HG03108 (cell line): ENCODE results near the gene HACD2.

Experiments
- ATAC-seq: cut with Tn5 transposase; IDR thresholded peaks from one replicate; pipeline ENCODE4 v1.9.1; 2021; ENCODE audit warnings: moderate library complexity; ENCODE audit not compliant: unreplicated experiment

The HACD2 gene

GRCh38 chr3:123584988-123585937 is at the start of gene HACD2:
Gene HACD2, minus strand, starts transcription at chr3:123585053. Its CDS starts 26 bp downstream, at chr3:123585027.
- ATAC-seq = peak; percentile 88

GRCh38 chr3:123634149-123635051 is 49.5 kb upstream of the HACD2 start:
- no peak for ATAC-seq

- ATAC-seq = no peak
Observed at GRCh38 chr3:123633530-123633929, 48.7 kb upstream of the HACD2 start.

GRCh38 chr3:123632161-123632655 is 47.4 kb upstream of the HACD2 start:
- no peak for ATAC-seq

GRCh38 chr3:123629747-123630047 is 44.8 kb upstream of the HACD2 start:
- no peak for ATAC-seq

- no peak for ATAC-seq
Observed at GRCh38 chr3:123628996-123629746, 44.3 kb upstream of the HACD2 start.

GRCh38 chr3:123627673-123628670 is 43.1 kb upstream of the HACD2 start:
- no peak for ATAC-seq

GRCh38 chr3:123626881-123627280 is 42.0 kb upstream of the HACD2 start:
- no peak for ATAC-seq

GRCh38 chr3:123624302-123624701 is 39.4 kb upstream of the HACD2 start:
- ATAC-seq = no peak

- ATAC-seq = no peak
Observed at GRCh38 chr3:123623346-123623880, 38.6 kb upstream of the HACD2 start.

GRCh38 chr3:123622766-123623165 is 37.9 kb upstream of the HACD2 start:
- no peak for ATAC-seq

- no peak for ATAC-seq
Observed at GRCh38 chr3:123621850-123622189, 37.0 kb upstream of the HACD2 start.

- ATAC-seq = no peak
Observed at GRCh38 chr3:123621186-123621849, 36.5 kb upstream of the HACD2 start.

GRCh38 chr3:123620343-123620742 is 35.5 kb upstream of the HACD2 start:
- no peak for ATAC-seq

- no peak for ATAC-seq
Observed at GRCh38 chr3:123618768-123619484, 34.1 kb upstream of the HACD2 start.

- no peak for ATAC-seq
Observed at GRCh38 chr3:123618076-123618708, 33.3 kb upstream of the HACD2 start.

- no peak for ATAC-seq
Observed at GRCh38 chr3:123616593-123616992, 31.7 kb upstream of the HACD2 start.

- ATAC-seq = no peak
Observed at GRCh38 chr3:123613543-123613942, 28.7 kb upstream of the HACD2 start.
